Naive B cell (primary cell): ENCODE measurements around the gene NUDT7. TPM values are rescaled to one million over a fixed set of nuclear protein-coding genes. Genes with fewer than 3 reads are reported as not detected.

Source experiments
- ATAC-seq, 2 donors: fragments of 150-1000 bp; cut with Tn5 transposase; 2 replicates each; pipeline ENCODE4 v1.10.0; 2021; ENCODE audit warnings: low read depth in 2 of 2, mild to moderate bottlenecking in 2 of 2, moderate library complexity in 2 of 2
- DNase-seq: peaks from one replicate; pipeline ENCODE4 v3.0.0; 2022
- H3K27ac Mint-ChIP-seq, 6 donors: one replicate each; pipeline ENCODE4 v1.8.0; 2020 to 2022; ENCODE audit warnings: mild to moderate bottlenecking in 6 of 6, mixed read lengths in 6 of 6, moderate library complexity in 5 of 6, inconsistent platforms in 2 of 6
- H3K27me3 Mint-ChIP-seq, 3 donors: one replicate each; pipeline ENCODE4 v1.8.0; 2021 to 2022; ENCODE audit warnings: mixed read lengths in 3 of 3, mild to moderate bottlenecking in 1 of 3
- H3K36me3 Mint-ChIP-seq, 2 donors: one replicate each; pipeline ENCODE4 v1.8.0; 2020 to 2022; ENCODE audit warnings: mixed read lengths in 2 of 2, inconsistent platforms in 1 of 2, mild to moderate bottlenecking in 1 of 2
- H3K4me1 Mint-ChIP-seq, 3 donors: one replicate each; pipeline ENCODE4 v1.8.0; 2020 to 2022; ENCODE audit warnings: mixed read lengths in 3 of 3, inconsistent platforms in 1 of 3, mild to moderate bottlenecking in 1 of 3, moderate library complexity in 1 of 3
- H3K4me3 Mint-ChIP-seq, 8 donors: one replicate each; pipeline ENCODE4 v1.8.0; 2020 to 2022; ENCODE audit warnings: mild to moderate bottlenecking in 8 of 8, mixed read lengths in 8 of 8, moderate library complexity in 8 of 8, inconsistent platforms in 2 of 8
- H3K9me3 Mint-ChIP-seq, 7 donors: one replicate each; pipeline ENCODE4 v1.8.0; 2020 to 2022; ENCODE audit warnings: mixed read lengths in 7 of 7, mild to moderate bottlenecking in 5 of 7, inconsistent platforms in 2 of 7, moderate library complexity in 1 of 7
- polyA plus RNA-seq, 6 donors: library from polyadenylated mRNA; unstranded; fragments of 300-500 nt; fragmentation: Illumina TruSeq; gene quantifications; one replicate each; pipeline ENCODE4 v1.2.3, GENCODE V29; 2021; ENCODE audit warnings: low read depth in 6 of 6

The NUDT7 gene
- polyA plus RNA-seq, 6 donors from 2014 or later, result 7.4 to 22.7 (median 13.8) TPM

DNA sequence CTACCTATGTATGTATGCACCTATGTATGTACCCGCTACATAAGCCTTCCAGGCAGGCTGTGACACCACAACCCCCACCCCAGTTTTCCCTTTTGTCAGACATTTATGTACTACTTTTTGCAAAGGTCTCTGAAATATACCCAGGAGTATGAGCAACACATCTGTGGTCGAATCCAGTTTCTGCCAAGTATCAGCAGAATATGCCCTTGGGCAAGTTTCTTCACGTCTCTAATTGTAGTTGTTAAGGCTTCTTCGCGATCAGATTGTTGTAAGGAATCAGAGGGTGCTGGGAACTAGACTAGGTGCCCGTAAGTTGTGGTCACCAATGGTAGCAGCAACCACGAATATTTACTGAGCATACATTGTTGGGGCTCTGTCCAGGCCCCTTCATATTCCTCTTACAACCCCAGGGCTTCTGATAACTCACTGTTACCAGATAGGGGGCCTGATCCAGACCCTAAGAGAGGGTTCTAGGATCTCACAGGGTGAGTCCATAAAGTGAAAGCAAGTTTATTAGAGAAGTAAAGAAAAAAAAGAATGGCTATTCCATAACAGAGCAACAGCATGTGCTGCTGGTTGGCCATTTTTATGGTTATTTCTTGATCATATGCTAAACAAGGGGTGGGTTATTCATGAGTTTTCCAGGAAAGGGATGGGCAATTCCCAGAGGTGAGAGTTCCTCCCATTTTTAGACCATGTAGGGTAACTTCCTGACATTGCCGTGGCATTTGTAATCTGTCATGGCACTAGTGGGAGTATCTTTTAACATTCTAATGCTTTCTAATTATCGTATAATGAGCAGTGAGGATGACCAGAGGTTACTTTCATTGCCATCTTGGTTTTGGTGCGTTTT lies 16.6 kb downstream of the NUDT7 start:
- peaks cover 4 to 8% of the 10 kb centered on the region in 2 donors for H3K36me3 Mint-ChIP-seq
- peaks cover 27 to 32% (median 29%) of the 10 kb centered on the region in 3 donors for H3K4me1 Mint-ChIP-seq
- peak overlapping the region in 1 of 8 donors; percentile 2 for H3K4me3 Mint-ChIP-seq
- H3K9me3 Mint-ChIP-seq, result peaks cover 0 to 12% (median 7%) of the 10 kb centered on the region in 7 donors
- H3K27ac Mint-ChIP-seq, result peak overlapping the region in 2 of 6 donors; percentile 16 to 31
- no peak for DNase-seq
- no peaks in the 10 kb centered on the region for H3K27me3 Mint-ChIP-seq
- ATAC-seq, result no peak

DNA sequence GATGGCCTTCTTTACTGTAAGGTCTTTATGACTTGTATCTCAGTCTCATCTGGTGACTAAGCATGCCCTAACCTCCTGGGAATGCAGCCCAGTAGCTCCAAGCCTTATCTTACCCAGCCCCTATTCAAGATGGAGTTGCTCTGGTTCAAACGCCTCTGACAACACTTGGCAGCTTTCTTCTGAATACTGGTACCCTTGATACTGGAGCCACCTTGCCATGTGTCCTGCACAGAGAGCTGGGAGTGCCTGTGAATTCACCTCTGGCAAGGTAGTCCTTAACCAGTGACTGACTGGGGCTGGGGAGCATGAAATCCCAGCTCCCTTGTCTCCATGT lies 17.2 kb downstream of the NUDT7 start:
- DNase-seq (no peak), ATAC-seq (no peak)
- no peaks in the 10 kb centered on the region for H3K27me3 Mint-ChIP-seq
- H3K4me1 Mint-ChIP-seq, result peaks cover 27 to 32% (median 29%) of the 10 kb centered on the region in 3 donors
- no peak overlapping the region for H3K27ac Mint-ChIP-seq
- H3K4me3 Mint-ChIP-seq, result no peak overlapping the region
- peaks cover 0 to 10% (median 4%) of the 10 kb centered on the region in 7 donors for H3K9me3 Mint-ChIP-seq
- peaks cover 4 to 5% of the 10 kb centered on the region in 2 donors for H3K36me3 Mint-ChIP-seq

DNA sequence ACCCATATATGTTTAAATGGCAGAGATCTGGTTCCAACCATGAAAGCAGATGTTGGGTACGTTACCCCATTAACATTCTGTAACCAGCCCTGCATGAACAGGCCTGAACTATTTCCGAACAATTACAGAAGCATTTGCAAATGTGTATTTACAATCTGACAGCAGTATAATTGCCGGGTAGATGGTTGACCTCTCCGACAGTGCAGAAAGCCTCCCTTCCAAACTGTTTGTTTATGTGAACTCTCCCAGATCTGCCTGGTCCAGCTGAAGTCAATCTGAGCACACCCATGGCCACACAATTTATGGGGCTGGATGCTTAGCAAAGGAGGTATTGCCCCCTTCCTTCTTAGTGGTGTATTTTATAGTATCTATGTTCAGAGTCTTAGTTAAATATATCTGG lies 21.8 kb downstream of the NUDT7 start:
- ATAC-seq (no peak), DNase-seq (no peak)
- H3K9me3 Mint-ChIP-seq, result no peaks in the 10 kb centered on the region
- H3K4me1 Mint-ChIP-seq, result peaks cover 8 to 10% (median 8%) of the 10 kb centered on the region in 3 donors
- no peaks in the 10 kb centered on the region for H3K36me3 Mint-ChIP-seq
- no peak overlapping the region for H3K4me3 Mint-ChIP-seq
- peaks cover 0 to 8% (median 0%) of the 10 kb centered on the region in 3 donors for H3K27me3 Mint-ChIP-seq
- no peak overlapping the region for H3K27ac Mint-ChIP-seq

GRCh38 chr16:77745972-77746371 lies 23.7 kb downstream of the NUDT7 start:
- H3K27me3 Mint-ChIP-seq, result peaks cover 0 to 18% (median 0%) of the 10 kb centered on the region in 3 donors
- no peak overlapping the region for H3K27ac Mint-ChIP-seq
- H3K4me1 Mint-ChIP-seq, result no peaks in the 10 kb centered on the region
- peaks cover 0 to 2% (median 0%) of the 10 kb centered on the region in 7 donors for H3K9me3 Mint-ChIP-seq
- no peaks in the 10 kb centered on the region for H3K36me3 Mint-ChIP-seq
- no peak overlapping the region for H3K4me3 Mint-ChIP-seq
- no peak for ATAC-seq
- no peak for DNase-seq

DNA sequence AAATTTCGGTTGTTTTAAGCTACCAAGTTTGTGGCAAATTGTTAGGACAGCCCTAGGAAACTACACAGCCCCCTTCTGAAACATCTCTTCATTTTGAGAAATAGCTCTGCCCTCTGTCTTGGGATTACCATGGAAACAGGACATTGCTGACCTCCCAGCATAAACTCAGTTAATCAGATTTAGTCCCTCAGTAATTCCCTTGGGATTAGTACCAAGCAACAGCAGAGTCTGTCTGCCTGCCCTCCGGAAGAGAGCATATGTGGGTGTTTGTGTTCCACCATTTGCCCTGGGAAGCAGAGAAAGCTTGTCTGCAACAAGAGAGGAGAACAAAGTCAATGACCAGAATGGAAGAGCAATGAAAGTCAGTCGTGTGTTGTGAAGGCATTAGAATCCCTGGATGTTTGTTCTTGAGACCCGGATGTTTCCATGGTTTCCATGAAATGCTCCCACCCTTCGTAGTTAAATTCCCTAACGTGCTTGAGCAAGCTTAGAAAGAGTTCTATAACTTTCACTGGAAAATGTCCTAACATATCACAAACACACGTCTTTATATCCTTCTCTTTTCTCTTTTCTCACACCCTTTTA lies 26.2 kb downstream of the NUDT7 start:
- no peak overlapping the region for H3K4me3 Mint-ChIP-seq
- DNase-seq, result no peak
- H3K36me3 Mint-ChIP-seq, result no peaks in the 10 kb centered on the region
- no peak for ATAC-seq
- peaks cover 0 to 2% (median 0%) of the 10 kb centered on the region in 7 donors for H3K9me3 Mint-ChIP-seq
- H3K27me3 Mint-ChIP-seq, result peaks cover 0 to 32% (median 0%) of the 10 kb centered on the region in 3 donors
- H3K27ac Mint-ChIP-seq, result no peak overlapping the region
- H3K4me1 Mint-ChIP-seq, result no peaks in the 10 kb centered on the region

GRCh38 chr16:77749415-77749814 lies 27.1 kb downstream of the NUDT7 start:
- Mint-ChIP-seq H3K9me3 (peaks cover 0 to 2% (median 0%) of the 10 kb centered on the region in 7 donors), H3K27me3 (peaks cover 0 to 39% (median 0%) of the 10 kb centered on the region in 3 donors)
- ATAC-seq, result no peak

GRCh38 chr16:77758046-77758445 lies 35.7 kb downstream of the NUDT7 start:
- no peak for ATAC-seq
- no peaks in the 10 kb centered on the region for H3K36me3 Mint-ChIP-seq
- no peak overlapping the region for H3K27ac Mint-ChIP-seq
- H3K9me3 Mint-ChIP-seq, result no peaks in the 10 kb centered on the region
- peaks cover 0 to 13% (median 0%) of the 10 kb centered on the region in 3 donors for H3K27me3 Mint-ChIP-seq
- no peaks in the 10 kb centered on the region for H3K4me1 Mint-ChIP-seq
- DNase-seq, result no peak
- H3K4me3 Mint-ChIP-seq, result no peak overlapping the region

More at GRCh38 chr16:77749415-77749814, 27.1 kb downstream of the NUDT7 start:
- Mint-ChIP-seq H3K4me1 (no peaks in the 10 kb centered on the region), H3K4me3 (no peak overlapping the region), H3K36me3 (no peaks in the 10 kb centered on the region), H3K27ac (no peak overlapping the region)
- no peak for DNase-seq

- Mint-ChIP-seq H3K36me3 (no peaks in the 10 kb centered on the region), H3K4me1 (no peaks in the 10 kb centered on the region), H3K4me3 (no peak overlapping the region), H3K27ac (no peak overlapping the region), H3K9me3 (no peaks in the 10 kb centered on the region), H3K27me3 (peaks cover 0 to 12% (median 0%) of the 10 kb centered on the region in 3 donors)
- DNase-seq, result no peak
- no peak for ATAC-seq
These were observed 36.2 kb downstream of the NUDT7 start for GRCh38 chr16:77758508-77758907.

DNA sequence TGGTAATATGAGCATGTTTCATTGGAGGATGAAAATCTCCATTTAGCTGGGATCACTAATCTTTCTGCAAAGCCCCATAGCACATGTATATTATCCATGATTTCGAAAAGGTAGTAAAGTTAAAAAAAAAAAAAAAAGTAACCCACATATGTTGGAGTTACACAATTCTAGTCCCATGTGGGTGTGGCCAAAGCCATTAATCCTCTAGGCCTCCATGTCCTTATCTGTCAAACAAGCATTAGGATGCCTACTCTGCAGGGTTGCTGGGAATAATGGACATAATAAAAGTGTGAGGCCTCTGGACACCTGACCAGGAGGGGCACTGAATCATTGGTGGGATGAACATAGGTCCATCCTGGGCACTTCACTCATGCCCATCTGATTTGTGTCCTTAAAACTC lies 36.9 kb downstream of the NUDT7 start:
- DNase-seq, result no peak

DNA sequence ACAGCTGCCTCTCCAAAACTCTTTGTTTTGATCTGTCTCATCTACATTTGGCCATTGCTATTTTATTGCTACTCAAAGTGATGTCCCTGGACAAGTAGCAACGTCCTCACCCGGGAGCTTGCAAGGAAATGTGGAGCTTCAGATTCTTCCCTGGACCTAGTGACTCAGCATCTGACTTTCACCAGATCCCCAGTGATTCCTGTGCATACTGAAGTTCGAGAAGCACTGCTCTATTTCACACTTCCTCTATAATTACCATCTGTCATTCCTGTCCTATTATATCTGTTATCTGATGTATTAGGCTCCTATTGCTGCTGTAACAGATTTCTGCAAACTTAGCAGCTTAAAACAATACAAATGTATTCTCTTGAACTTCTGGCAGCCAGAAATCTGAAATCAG lies 37.5 kb downstream of the NUDT7 start:
- Mint-ChIP-seq H3K27ac (no peak overlapping the region), H3K36me3 (no peaks in the 10 kb centered on the region), H3K4me3 (no peak overlapping the region), H3K9me3 (no peaks in the 10 kb centered on the region), H3K27me3 (peaks cover 0 to 5% (median 0%) of the 10 kb centered on the region in 3 donors), H3K4me1 (no peaks in the 10 kb centered on the region)
- no peak for DNase-seq
- ATAC-seq, result no peak

More for the DNA sequence above, 36.9 kb downstream of the NUDT7 start:
- ATAC-seq, result no peak
- Mint-ChIP-seq H3K4me3 (no peak overlapping the region), H3K27ac (peak overlapping the region in 1 of 6 donors; percentile 14), H3K36me3 (no peaks in the 10 kb centered on the region), H3K9me3 (no peaks in the 10 kb centered on the region), H3K27me3 (peaks cover 0 to 5% (median 0%) of the 10 kb centered on the region in 3 donors), H3K4me1 (no peaks in the 10 kb centered on the region)

- ATAC-seq (no peak), DNase-seq (no peak)
- Mint-ChIP-seq H3K27ac (no peak overlapping the region), H3K27me3 (peaks cover 0 to 5% (median 0%) of the 10 kb centered on the region in 3 donors), H3K9me3 (no peaks in the 10 kb centered on the region), H3K4me1 (no peaks in the 10 kb centered on the region), H3K4me3 (no peak overlapping the region), H3K36me3 (no peaks in the 10 kb centered on the region)
These were observed 38.5 kb downstream of the NUDT7 start for GRCh38 chr16:77760800-77761199.

GRCh38 chr16:77761204-77761603 lies 38.9 kb downstream of the NUDT7 start:
- H3K27me3 Mint-ChIP-seq, result peaks cover 0 to 5% (median 0%) of the 10 kb centered on the region in 3 donors
- H3K4me3 Mint-ChIP-seq, result no peak overlapping the region
- no peak overlapping the region for H3K27ac Mint-ChIP-seq
- DNase-seq (no peak), ATAC-seq (no peak)
- H3K4me1 Mint-ChIP-seq, result no peaks in the 10 kb centered on the region
- H3K9me3 Mint-ChIP-seq, result no peaks in the 10 kb centered on the region
- no peaks in the 10 kb centered on the region for H3K36me3 Mint-ChIP-seq

DNA sequence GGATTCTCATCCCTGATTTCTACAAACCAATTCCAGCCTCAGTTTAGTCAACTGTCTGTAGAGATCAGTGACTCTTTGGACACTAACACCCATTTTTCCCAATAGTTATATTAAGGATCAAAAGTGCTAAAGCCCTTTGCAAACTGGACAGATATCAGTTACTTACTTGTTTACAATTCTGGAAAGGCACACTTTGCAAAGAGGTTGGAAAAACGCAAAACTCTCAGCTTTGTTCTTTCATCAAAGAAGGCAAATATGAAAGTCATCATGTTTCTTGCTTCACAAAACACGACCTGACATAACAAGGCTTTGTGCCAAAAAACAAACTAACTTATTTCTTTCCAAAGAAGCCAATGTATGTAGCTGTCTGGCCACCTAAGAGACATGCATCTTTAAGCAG lies 39.9 kb downstream of the NUDT7 start:
- ATAC-seq (no peak), DNase-seq (no peak)
- Mint-ChIP-seq H3K4me3 (no peak overlapping the region), H3K4me1 (no peaks in the 10 kb centered on the region), H3K27ac (no peak overlapping the region), H3K36me3 (no peaks in the 10 kb centered on the region), H3K9me3 (no peaks in the 10 kb centered on the region), H3K27me3 (peaks cover 0 to 5% (median 0%) of the 10 kb centered on the region in 3 donors)

DNA sequence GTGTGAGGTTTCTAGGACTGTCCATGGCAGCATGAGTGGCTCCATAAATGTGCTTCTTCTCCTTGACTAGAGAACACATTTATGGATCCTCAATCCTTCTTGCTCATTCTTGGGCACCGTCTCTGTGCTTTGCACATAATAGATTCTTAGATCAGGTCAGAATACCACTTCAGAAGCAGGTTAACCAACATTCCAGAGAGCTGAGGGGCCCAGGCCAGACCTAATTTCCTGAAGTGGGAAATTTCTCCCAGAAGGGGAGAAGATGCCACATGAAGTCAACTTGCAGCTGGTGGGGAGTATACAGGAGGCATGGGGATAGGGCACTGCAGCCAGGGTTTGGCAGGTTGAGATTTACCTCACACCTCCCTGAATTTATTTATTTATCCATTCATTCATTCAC lies 41.7 kb downstream of the NUDT7 start:
- DNase-seq, result no peak
- no peak for ATAC-seq
- no peaks in the 10 kb centered on the region for H3K36me3 Mint-ChIP-seq
- H3K27ac Mint-ChIP-seq, result peak overlapping the region in 1 of 6 donors; percentile 1
- peaks cover 0 to 5% (median 0%) of the 10 kb centered on the region in 3 donors for H3K27me3 Mint-ChIP-seq
- no peaks in the 10 kb centered on the region for H3K4me1 Mint-ChIP-seq
- no peak overlapping the region for H3K4me3 Mint-ChIP-seq
- no peaks in the 10 kb centered on the region for H3K9me3 Mint-ChIP-seq
